ENCODE results near the gene SMYD3. TPM values are rescaled to one million over a fixed set of nuclear protein-coding genes. Genes with fewer than 3 reads are reported as not detected.

SMYD3 gene
- total RNA-seq, 4 donors from 2014 or later: 33.7 to 105 (median 51.4) TPM

DNA sequence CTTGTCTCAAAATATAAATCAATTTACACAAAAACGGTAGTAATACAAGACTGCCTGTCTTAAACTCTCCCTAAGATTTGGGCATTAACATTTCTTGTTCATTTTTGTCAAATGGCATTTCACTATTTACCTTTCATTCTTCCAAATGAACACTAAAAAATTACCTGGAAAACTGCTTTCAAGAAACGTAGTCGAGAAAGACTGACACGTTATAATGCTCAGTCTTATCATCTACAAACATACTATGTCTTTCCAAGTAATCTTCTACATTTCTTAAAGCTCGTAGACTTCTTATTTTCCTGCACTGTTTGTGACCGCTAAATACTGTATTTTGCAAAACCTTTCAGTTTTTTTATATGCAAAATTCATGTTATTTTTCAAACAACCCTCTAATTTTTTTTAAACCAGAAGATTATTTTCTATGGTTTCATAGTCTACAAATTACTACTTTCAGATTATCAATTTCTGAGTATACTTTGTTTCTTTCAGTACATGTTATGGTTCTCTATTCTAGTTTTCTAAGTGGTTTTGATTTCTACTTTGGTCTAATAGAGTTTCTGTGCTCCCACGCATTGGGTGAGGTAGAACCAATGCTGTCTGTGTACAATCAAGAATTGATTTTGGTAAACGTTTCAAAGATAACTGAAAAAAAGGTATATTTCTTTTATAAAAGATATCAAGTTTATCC lies 336.4 kb downstream of the SMYD3 start:
- Histone ChIP-seq H3K36me3 (no peaks in the 10 kb centered on the region), H3K4me1 (peaks cover 0 to 4% of the 10 kb centered on the region in 2 donors), H3K27me3 (no peaks in the 10 kb centered on the region), H3K4me3 (replicated peaks in 1 of 3) (no peak overlapping the region), H3K9me3 (no peaks in the 10 kb centered on the region), H3K27ac (no peak overlapping the region)
- TF ChIP-seq POLR2A (IDR thresholded peaks at IDR 0.05): no peak
- TF ChIP-seq, protein P1, sequence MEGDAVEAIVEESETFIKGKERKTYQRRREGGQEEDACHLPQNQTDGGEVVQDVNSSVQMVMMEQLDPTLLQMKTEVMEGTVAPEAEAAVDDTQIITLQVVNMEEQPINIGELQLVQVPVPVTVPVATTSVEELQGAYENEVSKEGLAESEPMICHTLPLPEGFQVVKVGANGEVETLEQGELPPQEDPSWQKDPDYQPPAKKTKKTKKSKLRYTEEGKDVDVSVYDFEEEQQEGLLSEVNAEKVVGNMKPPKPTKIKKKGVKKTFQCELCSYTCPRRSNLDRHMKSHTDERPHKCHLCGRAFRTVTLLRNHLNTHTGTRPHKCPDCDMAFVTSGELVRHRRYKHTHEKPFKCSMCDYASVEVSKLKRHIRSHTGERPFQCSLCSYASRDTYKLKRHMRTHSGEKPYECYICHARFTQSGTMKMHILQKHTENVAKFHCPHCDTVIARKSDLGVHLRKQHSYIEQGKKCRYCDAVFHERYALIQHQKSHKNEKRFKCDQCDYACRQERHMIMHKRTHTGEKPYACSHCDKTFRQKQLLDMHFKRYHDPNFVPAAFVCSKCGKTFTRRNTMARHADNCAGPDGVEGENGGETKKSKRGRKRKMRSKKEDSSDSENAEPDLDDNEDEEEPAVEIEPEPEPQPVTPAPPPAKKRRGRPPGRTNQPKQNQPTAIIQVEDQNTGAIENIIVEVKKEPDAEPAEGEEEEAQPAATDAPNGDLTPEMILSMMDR (IDR thresholded peaks at IDR 0.05): no peak
- WGBS, 2 donors: 95 to 96% methylated on average over 8 of the region's 8 CpGs
- DNase-seq: no peak
- intact Hi-C loops (cut with DNase I): no loop called here

DNA sequence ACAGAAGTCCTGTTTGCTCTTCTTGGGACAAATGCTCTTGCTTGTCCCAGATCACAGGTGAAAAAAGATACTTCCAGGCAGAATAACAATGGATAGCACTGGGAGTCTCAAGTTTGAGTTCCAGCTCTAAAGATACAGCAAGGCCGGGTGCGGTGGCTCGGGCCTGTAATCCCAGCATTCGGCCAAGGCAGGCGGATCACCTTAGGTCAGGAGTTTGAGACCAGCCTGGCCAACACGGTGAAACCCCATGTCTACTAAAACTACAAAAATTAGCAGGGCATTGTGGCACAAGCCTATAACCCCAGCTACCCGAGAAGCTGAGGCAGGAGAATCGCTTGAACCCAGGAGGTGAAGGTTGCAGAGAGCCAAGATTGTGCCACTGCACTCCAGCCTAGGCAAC lies 337.6 kb downstream of the SMYD3 start:
- H3K27ac ChIP-seq: no peak overlapping the region
- H3K27me3 ChIP-seq: no peaks in the 10 kb centered on the region
- H3K4me1 ChIP-seq: peaks cover 0 to 4% of the 10 kb centered on the region in 2 donors
- no peaks in the 10 kb centered on the region for H3K9me3 ChIP-seq
- no peak overlapping the region for H3K4me3 ChIP-seq (replicated peaks in 1 of 3)
- 93 to 97% methylated on average over 8 of the region's 8 CpGs for WGBS, 2 donors
- intact Hi-C loops (cut with DNase I): no loop called here
- H3K36me3 ChIP-seq: no peaks in the 10 kb centered on the region
- TF ChIP-seq, protein P1 (IDR thresholded peaks at IDR 0.05): no peak
- TF ChIP-seq POLR2A (IDR thresholded peaks at IDR 0.05): no peak
- no peak for DNase-seq

DNA sequence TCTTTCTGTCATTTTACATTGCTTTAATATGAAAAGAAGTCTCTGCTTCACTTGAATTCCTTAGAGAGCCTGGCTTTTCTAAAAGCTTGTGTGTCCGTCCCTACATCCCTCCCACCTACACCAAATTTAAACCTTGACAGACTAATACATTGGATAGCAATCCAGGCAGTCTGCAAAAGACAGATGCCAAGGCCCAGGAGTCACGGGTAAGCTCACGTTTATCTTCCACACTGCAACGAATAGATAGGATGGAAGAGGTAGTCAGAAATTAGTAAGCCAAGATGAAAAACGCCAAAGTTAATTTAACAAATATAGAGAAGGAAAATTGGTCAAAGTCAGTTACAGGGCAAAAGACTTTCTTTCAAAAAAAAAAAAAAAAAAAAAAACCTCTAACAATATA lies 338.1 kb downstream of the SMYD3 start:
- Histone ChIP-seq H3K36me3 (no peaks in the 10 kb centered on the region), H3K4me3 (replicated peaks in 1 of 3) (no peak overlapping the region), H3K4me1 (peaks cover 0 to 4% of the 10 kb centered on the region in 2 donors), H3K27ac (no peak overlapping the region), H3K27me3 (no peaks in the 10 kb centered on the region), H3K9me3 (no peaks in the 10 kb centered on the region)
- 73 to 86% methylated on average over 5 of the region's 5 CpGs for WGBS, 2 donors
- TF ChIP-seq, protein P1 (IDR thresholded peaks at IDR 0.05): no peak
- TF ChIP-seq POLR2A (IDR thresholded peaks at IDR 0.05): no peak
- DNase-seq: no peak
- intact Hi-C loops (cut with DNase I): no loop called here

DNA sequence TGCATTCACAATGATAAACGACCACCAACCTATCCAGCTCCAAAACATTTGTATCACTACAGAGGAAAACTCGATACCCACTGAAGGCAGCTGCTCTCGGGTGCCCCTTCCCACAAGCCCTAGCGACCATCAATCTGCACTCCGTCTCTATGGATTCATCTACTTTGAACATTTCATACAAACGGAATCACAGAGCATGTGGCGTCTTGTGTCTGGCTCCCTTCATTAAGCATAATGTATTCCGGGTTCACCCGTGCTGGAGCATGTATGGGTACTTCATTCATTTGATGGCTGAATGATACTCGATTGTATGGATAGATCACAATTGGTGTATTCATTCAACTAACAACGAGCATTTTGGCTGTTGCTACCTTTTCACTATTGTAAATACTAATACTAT lies 340.2 kb downstream of the SMYD3 start:
- no peak overlapping the region for H3K4me3 ChIP-seq (replicated peaks in 1 of 3)
- DNase-seq: no peak
- 90 to 91% methylated on average over 11 of the region's 11 CpGs for WGBS, 2 donors
- TF ChIP-seq, protein P1 (IDR thresholded peaks at IDR 0.05): no peak
- no peak for TF ChIP-seq POLR2A (IDR thresholded peaks at IDR 0.05)
- no peaks in the 10 kb centered on the region for H3K9me3 ChIP-seq
- no peaks in the 10 kb centered on the region for H3K27me3 ChIP-seq
- H3K4me1 ChIP-seq: peaks cover 3 to 11% of the 10 kb centered on the region in 2 donors
- intact Hi-C loops (cut with DNase I): no loop called here
- H3K36me3 ChIP-seq: no peaks in the 10 kb centered on the region
- no peak overlapping the region for H3K27ac ChIP-seq

DNA sequence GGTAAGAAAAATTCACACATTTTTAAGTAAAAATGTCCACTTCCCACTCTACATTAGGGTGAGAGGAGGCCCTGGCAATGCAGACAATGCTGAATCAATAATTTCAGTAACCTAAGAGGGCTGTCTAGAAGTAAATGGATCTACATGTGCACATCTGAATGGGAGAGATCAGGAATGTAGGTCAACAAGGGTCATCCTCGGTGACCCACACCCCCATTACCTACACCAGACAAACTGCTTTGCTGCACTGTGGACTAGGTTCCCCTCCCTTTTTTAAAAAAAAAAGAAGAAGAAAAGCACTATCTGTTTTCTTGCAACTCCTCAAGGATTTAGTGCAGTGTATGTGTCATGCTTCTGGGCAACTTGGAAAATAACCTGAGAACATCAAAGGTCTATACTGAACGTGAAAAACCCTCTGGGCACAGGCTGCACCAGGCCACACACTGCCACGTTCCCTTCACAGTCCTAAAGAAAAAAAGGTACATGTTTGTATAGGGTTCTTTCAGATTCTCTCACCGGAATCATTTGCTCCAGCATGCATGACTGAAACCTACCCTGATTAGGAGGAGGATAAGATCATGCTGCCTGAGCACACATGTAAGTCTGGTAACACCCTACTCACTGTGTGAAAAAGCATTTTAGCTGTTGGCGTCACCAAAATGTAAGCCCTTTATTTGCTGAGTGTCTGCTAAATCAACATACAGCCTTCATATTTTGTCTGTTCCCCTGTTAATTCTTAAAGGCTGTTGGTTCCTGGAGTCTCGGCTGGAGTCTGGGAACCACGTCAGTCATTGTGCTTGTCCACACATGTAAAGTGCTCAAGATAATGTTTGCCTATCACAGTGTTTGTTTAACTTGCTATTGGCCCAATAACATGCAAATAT lies 341.0 kb downstream of the SMYD3 start:
- no peaks in the 10 kb centered on the region for H3K36me3 ChIP-seq
- intact Hi-C loops (cut with DNase I): no loop called here
- DNase-seq: no peak
- no peaks in the 10 kb centered on the region for H3K27me3 ChIP-seq
- peaks cover 11 to 19% of the 10 kb centered on the region in 2 donors for H3K4me1 ChIP-seq
- no peaks in the 10 kb centered on the region for H3K9me3 ChIP-seq
- WGBS, 2 donors: 31 to 54% methylated on average over 7 of the region's 7 CpGs
- peak overlapping the region in 1 of 3 donors; percentile 3 for H3K27ac ChIP-seq
- no peak overlapping the region for H3K4me3 ChIP-seq (replicated peaks in 1 of 3)
- TF ChIP-seq, protein P1 (IDR thresholded peaks at IDR 0.05): no peak
- TF ChIP-seq POLR2A (IDR thresholded peaks at IDR 0.05): no peak
